Brain microvascular endothelial cell (primary cell): ENCODE measurements around the gene KCNQ1.

ENCODE experiments used
- DNase-seq: peaks from one replicate; pipeline ENCODE4 v3.0.0-alpha.2; 2020
- H3K27ac ChIP-seq: fragments of 250-450 bp; sonication (Bioruptor Pico); 2 replicates; pipeline ENCODE4 v1.5.1; 2020; ENCODE audit warnings: mild to moderate bottlenecking, moderate library complexity
- H3K27me3 ChIP-seq: fragments of 250-450 bp; sonication (Bioruptor Pico); replicated peaks from 2 replicates; pipeline ENCODE4 v1.5.1; 2020; ENCODE audit warnings: mild to moderate bottlenecking
- H3K36me3 ChIP-seq: fragments of 250-450 bp; sonication (Bioruptor Pico); replicated peaks from 2 replicates; pipeline ENCODE4 v1.5.1; 2020; ENCODE audit warnings: mild to moderate bottlenecking
- H3K4me3 ChIP-seq: 2 replicates; pipeline ENCODE4 v1.5.1; 2011; ENCODE audit warnings: low read depth, mild to moderate bottlenecking, control low read depth, low read length, moderate library complexity
- in situ Hi-C: cut with HindIII; loops from 2 replicates; pipeline ENCODE4 v1.10.0; 2017; ENCODE audit warnings: low sequenced_read_pairs, low pct_ligation_motif_present
- TF ChIP-seq, protein P1 (sequence below): IDR thresholded peaks from 2 replicates; pipeline ENCODE4 v1.5.1; 2011; ENCODE audit warnings: low read depth, mild to moderate bottlenecking, moderate library complexity, low read length, control low read depth, inconsistent platforms; ENCODE audit errors: missing control alignments

The KCNQ1 gene

DNA sequence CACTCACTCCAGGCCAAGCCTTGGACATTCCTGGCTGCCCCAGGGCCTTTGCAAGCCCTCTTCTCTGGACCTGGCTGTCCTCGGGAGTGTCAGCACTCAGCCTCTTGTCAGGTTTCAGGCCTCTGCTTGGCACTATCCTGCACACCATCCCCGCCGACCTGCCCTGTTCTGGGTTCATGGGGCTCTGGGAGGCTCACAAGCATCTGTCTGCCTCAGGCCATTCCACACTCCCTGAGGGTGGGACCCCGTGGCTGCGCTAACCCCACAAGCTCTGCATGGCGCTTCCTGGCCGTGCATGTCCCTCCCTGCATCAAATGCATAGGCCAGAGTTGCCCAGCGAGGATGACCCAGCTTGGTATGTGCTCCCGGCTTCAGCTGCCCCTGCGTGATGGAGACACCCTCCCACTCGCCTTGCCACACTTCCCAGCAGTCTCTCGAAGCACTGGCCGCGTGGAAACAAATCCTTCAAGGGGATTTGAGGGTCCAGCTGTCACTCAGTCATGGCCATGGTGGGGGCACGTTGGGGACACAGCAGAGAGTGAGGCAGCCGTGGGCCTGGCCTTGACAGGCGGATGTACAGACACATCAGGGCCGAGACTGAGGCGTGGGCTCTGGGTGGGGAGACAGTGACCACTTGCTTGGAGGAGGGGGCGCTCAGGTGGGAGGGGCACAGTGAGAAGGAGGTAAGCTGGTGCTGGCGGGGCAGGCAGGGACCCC is 87.3 kb downstream of the KCNQ1 start:
- Histone ChIP-seq H3K27ac (no peak overlapping the region), H3K36me3 (no peaks in the 10 kb centered on the region), H3K4me3 (no peak overlapping the region), H3K27me3 (no peaks in the 10 kb centered on the region)
- DNase-seq, result no peak
- in situ Hi-C loops, result no loop called here
- TF ChIP-seq, protein P1, sequence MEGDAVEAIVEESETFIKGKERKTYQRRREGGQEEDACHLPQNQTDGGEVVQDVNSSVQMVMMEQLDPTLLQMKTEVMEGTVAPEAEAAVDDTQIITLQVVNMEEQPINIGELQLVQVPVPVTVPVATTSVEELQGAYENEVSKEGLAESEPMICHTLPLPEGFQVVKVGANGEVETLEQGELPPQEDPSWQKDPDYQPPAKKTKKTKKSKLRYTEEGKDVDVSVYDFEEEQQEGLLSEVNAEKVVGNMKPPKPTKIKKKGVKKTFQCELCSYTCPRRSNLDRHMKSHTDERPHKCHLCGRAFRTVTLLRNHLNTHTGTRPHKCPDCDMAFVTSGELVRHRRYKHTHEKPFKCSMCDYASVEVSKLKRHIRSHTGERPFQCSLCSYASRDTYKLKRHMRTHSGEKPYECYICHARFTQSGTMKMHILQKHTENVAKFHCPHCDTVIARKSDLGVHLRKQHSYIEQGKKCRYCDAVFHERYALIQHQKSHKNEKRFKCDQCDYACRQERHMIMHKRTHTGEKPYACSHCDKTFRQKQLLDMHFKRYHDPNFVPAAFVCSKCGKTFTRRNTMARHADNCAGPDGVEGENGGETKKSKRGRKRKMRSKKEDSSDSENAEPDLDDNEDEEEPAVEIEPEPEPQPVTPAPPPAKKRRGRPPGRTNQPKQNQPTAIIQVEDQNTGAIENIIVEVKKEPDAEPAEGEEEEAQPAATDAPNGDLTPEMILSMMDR, result no peak

GRCh38 chr11:2532704-2533586 is 88.1 kb downstream of the KCNQ1 start:
- Histone ChIP-seq H3K4me3 (peak overlapping the region; percentile 12), H3K27me3 (no peaks in the 10 kb centered on the region), H3K36me3 (no peaks in the 10 kb centered on the region), H3K27ac (no peak overlapping the region)
- TF ChIP-seq, protein P1, result peak; percentile 100
- DNase-seq, result peak; percentile 84
- in situ Hi-C loops, result no loop called here

GRCh38 chr11:2533587-2534133 is 88.9 kb downstream of the KCNQ1 start:
- peak overlapping the region; percentile 13 for H3K27ac ChIP-seq
- TF ChIP-seq, protein P1, result peak; percentile 5
- DNase-seq, result peak; percentile 92
- H3K36me3 ChIP-seq, result no peaks in the 10 kb centered on the region
- peak overlapping the region; percentile 3 for H3K4me3 ChIP-seq
- H3K27me3 ChIP-seq, result no peaks in the 10 kb centered on the region
- in situ Hi-C loops, result no loop called here

DNA sequence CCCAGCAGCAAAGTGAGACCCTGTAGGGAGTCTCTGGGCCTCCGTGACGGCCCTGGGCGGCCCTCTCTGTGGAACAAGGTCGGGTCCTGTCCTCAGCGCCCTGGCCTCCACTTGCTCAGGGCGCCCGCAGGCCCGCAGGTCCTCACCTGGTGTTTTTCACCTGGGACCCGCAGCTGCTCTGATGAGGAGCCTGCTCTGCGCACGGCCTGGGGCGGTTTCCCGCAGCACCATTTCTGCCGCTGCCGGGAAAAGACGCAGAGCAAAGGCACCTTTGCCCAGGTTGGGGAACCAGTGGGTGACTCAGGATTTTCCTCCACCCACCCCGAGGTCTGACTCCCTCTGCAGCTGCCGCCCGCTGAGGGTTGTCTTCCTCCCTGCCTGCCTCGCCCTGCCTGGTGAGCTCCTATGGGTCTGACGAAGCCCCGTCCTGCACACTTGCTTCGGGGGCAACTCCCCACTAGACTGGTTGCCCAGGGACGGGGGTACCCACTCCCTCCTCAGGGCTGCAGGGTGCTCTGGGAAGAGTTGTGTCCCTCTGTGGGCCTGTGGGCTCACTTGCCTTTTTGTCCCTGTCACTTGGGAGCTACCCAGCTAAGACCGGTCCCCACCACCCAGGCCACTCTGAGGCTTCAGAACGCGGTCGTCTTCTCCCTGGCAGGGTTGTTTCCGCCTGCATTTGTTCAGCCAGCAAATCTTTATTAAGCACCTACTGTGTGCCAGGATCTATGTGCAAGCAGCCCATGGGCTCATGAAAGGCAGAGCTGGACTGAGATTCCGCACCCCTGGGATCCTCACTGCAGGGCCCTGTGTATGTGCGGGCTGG is 89.5 kb downstream of the KCNQ1 start:
- no peak for DNase-seq
- Histone ChIP-seq H3K4me3 (no peak overlapping the region), H3K27ac (no peak overlapping the region), H3K36me3 (no peaks in the 10 kb centered on the region), H3K27me3 (no peaks in the 10 kb centered on the region)
- in situ Hi-C loops, result no loop called here
- TF ChIP-seq, protein P1, result no peak

DNA sequence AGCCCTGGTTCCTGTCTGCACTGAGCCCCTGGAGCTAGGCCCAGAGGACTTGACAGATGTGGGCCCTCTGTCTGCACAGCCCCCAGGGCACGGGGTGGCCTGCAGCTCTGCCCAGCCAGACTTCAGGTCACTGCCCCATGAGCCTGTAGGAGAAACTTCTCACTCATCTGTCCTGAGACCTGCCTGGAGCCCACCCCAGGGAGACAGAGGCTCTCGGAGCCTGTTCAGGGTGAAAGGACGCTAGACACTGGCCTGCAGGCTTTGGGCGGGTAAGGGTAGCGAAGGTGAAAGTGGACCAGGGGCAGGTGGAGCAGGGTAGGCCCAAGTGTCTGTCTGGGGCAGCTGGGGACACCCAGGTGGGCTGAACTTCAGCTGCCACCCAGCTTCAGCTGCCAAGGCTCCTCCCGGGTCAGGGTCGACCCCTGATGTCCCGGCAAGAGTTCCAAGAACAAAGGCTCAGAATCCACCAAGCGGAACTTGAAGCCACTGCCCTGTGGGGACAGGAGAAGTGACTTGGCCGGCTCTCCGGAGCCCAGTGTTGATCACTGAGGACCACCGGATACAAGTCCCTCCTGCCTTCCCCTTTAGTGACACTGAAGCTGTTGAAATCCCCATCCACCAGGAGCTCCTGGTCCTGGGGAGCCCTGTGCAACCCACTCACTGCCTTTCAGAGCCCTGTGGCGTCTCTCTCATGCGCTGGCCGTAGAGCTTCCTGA is 90.3 kb downstream of the KCNQ1 start:
- TF ChIP-seq, protein P1, result no peak
- Histone ChIP-seq H3K36me3 (no peaks in the 10 kb centered on the region), H3K4me3 (no peak overlapping the region), H3K27me3 (no peaks in the 10 kb centered on the region), H3K27ac (no peak overlapping the region)
- in situ Hi-C loops, result no loop called here
- no peak for DNase-seq
